ENCODE measurements around the gene LCE5A. TPM values are rescaled to one million over a fixed set of nuclear protein-coding genes. Genes with fewer than 3 reads are reported as not detected.

LCE5A gene
- total and polyA plus RNA-seq, 2 donors from 2014 or later, result not detected

DNA sequence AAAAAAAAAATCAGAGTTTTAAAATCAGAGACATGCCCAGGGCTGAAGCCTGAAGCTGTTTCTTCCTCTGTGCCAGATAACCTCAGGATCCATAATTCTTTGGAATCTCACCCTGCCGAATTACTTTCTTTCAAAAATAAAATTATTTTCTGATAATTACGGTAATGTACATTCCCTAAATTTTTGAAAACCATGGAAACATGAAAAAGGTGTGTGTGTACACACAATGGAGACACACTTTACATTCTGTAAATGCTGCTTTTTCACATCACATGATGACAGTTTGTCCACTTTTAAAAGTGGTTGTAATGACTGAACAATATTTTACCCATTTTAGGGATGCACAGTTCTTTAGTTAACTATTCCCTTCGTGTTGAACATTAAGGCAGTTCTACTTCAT lies 25.2 kb downstream of the LCE5A start:
- H3K4me3 ChIP-seq (ENCODE audit: low read length in 3 of 3), result no peak overlapping the region
- no peak overlapping the region for H3K27ac ChIP-seq (ENCODE audit: low read depth in 2 of 2, low read length in 2 of 2)
- H3K9me3 ChIP-seq (ENCODE audit: control insufficient read depth in 2 of 3, insufficient read depth in 1 of 3, low read length in 3 of 3), result no peaks in the 10 kb centered on the region
- H3K9ac ChIP-seq (ENCODE audit: low read length in 3 of 3), result no peak overlapping the region
- H3K4me1 ChIP-seq (ENCODE audit: control insufficient read depth in 2 of 3, insufficient read depth in 2 of 3, low read depth in 1 of 3, low read length in 3 of 3), result no peaks in the 10 kb centered on the region
- no peaks in the 10 kb centered on the region for H3K27me3 ChIP-seq (ENCODE audit: control insufficient read depth, insufficient read depth, low read length)
- no peaks in the 10 kb centered on the region for H3K36me3 ChIP-seq (ENCODE audit: control insufficient read depth in 2 of 3, insufficient read depth in 3 of 3, low read length in 3 of 3)
- TF ChIP-seq, protein P1, sequence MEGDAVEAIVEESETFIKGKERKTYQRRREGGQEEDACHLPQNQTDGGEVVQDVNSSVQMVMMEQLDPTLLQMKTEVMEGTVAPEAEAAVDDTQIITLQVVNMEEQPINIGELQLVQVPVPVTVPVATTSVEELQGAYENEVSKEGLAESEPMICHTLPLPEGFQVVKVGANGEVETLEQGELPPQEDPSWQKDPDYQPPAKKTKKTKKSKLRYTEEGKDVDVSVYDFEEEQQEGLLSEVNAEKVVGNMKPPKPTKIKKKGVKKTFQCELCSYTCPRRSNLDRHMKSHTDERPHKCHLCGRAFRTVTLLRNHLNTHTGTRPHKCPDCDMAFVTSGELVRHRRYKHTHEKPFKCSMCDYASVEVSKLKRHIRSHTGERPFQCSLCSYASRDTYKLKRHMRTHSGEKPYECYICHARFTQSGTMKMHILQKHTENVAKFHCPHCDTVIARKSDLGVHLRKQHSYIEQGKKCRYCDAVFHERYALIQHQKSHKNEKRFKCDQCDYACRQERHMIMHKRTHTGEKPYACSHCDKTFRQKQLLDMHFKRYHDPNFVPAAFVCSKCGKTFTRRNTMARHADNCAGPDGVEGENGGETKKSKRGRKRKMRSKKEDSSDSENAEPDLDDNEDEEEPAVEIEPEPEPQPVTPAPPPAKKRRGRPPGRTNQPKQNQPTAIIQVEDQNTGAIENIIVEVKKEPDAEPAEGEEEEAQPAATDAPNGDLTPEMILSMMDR (IDR thresholded peaks at IDR 0.05; ENCODE audit: borderline replicate concordance, extremely low read depth, insufficient read depth), result no peak
- intact Hi-C loops (cut with DNase I), result no loop called here
- FAIRE-seq, result no peak
- no peak for DNase-seq

DNA sequence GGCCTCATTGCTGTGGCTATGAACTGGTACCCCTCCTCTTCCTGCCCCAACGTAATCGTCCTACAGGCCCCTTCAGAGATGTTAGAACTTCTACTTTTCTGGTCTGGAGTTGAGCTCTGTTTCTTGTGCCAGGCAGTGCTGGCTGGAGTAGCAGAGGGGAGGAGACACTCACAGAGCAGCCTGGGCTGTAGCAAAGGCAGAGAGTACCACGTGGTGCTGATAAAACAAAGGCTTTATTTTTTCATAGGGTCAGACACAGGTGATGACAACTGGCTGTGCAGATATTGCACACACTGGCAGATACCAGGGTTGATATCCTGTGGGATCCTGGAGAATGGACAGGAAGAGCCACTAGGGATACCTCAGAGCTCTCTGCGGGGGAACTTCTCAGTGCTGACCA lies 26.9 kb downstream of the LCE5A start:
- Histone ChIP-seq H3K9ac (ENCODE audit: low read length in 3 of 3) (no peak overlapping the region), H3K27ac (ENCODE audit: low read depth in 2 of 2, low read length in 2 of 2) (no peak overlapping the region), H3K4me3 (ENCODE audit: low read length in 3 of 3) (no peak overlapping the region), H3K27me3 (ENCODE audit: control insufficient read depth, insufficient read depth, low read length) (no peaks in the 10 kb centered on the region), H3K36me3 (ENCODE audit: control insufficient read depth in 2 of 3, insufficient read depth in 3 of 3, low read length in 3 of 3) (no peaks in the 10 kb centered on the region), H3K9me3 (ENCODE audit: control insufficient read depth in 2 of 3, insufficient read depth in 1 of 3, low read length in 3 of 3) (no peaks in the 10 kb centered on the region), H3K4me1 (ENCODE audit: control insufficient read depth in 2 of 3, insufficient read depth in 2 of 3, low read depth in 1 of 3, low read length in 3 of 3) (no peaks in the 10 kb centered on the region)
- intact Hi-C loops (cut with DNase I), result no loop called here
- TF ChIP-seq, protein P1 (IDR thresholded peaks at IDR 0.05; ENCODE audit: borderline replicate concordance, extremely low read depth, insufficient read depth), result no peak
- DNase-seq (no peak), FAIRE-seq (no peak)

DNA sequence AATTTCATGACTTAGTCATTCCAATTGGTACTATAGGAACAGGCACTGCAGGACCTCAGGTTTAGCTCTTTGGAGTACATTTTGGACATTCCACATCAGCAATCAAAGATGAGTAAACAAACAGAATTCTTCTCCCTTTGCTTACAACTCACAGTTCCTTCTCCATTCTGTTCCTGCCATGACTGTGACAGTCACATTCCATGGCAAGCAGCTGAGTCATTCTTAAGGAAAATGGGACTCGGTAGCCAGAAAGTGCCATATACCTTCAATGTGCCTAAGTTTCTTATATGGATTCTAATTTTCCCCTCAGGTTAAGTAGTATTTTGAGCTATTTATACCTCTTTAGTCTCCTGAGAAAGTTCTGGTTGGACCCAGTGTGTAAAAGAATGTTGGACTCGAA lies 29.3 kb downstream of the LCE5A start:
- FAIRE-seq, result no peak
- DNase-seq, result no peak
- intact Hi-C loops (cut with DNase I), result no loop called here
- H3K36me3 ChIP-seq (ENCODE audit: control insufficient read depth in 2 of 3, insufficient read depth in 3 of 3, low read length in 3 of 3), result no peaks in the 10 kb centered on the region
- TF ChIP-seq, protein P1 (IDR thresholded peaks at IDR 0.05; ENCODE audit: borderline replicate concordance, extremely low read depth, insufficient read depth), result no peak
- H3K27ac ChIP-seq (ENCODE audit: low read depth in 2 of 2, low read length in 2 of 2), result no peak overlapping the region
- H3K9ac ChIP-seq (ENCODE audit: low read length in 3 of 3), result no peak overlapping the region
- no peaks in the 10 kb centered on the region for H3K9me3 ChIP-seq (ENCODE audit: control insufficient read depth in 2 of 3, insufficient read depth in 1 of 3, low read length in 3 of 3)
- no peaks in the 10 kb centered on the region for H3K4me1 ChIP-seq (ENCODE audit: control insufficient read depth in 2 of 3, insufficient read depth in 2 of 3, low read depth in 1 of 3, low read length in 3 of 3)
- no peaks in the 10 kb centered on the region for H3K27me3 ChIP-seq (ENCODE audit: control insufficient read depth, insufficient read depth, low read length)
- no peak overlapping the region for H3K4me3 ChIP-seq (ENCODE audit: low read length in 3 of 3)

DNA sequence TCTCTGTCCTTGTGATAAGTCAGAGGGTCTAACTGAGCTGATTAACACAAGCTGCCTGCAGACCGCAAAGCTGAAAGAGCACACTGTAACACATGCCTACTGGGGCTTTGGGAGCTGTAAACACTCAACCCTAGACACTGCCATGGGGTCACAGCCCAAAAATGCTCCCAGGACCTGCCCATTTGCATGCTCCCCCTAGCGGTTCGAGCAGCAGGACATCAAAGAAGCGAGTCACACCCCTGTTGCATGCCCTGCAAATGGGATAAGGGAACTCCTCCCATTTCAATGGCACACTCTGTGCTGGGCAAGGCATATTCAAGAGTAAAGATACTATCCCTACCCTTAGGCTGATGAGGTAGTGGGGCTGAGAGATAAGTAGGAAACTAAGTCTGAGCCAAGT lies 33.2 kb downstream of the LCE5A start:
- no peak for FAIRE-seq
- Histone ChIP-seq H3K27me3 (ENCODE audit: control insufficient read depth, insufficient read depth, low read length) (no peaks in the 10 kb centered on the region), H3K36me3 (ENCODE audit: control insufficient read depth in 2 of 3, insufficient read depth in 3 of 3, low read length in 3 of 3) (no peaks in the 10 kb centered on the region), H3K4me3 (ENCODE audit: low read length in 3 of 3) (no peak overlapping the region), H3K4me1 (ENCODE audit: control insufficient read depth in 2 of 3, insufficient read depth in 2 of 3, low read depth in 1 of 3, low read length in 3 of 3) (no peaks in the 10 kb centered on the region), H3K9ac (ENCODE audit: low read length in 3 of 3) (no peak overlapping the region), H3K27ac (ENCODE audit: low read depth in 2 of 2, low read length in 2 of 2) (no peak overlapping the region), H3K9me3 (ENCODE audit: control insufficient read depth in 2 of 3, insufficient read depth in 1 of 3, low read length in 3 of 3) (no peaks in the 10 kb centered on the region)
- no peak for DNase-seq
- TF ChIP-seq, protein P1 (IDR thresholded peaks at IDR 0.05; ENCODE audit: borderline replicate concordance, extremely low read depth, insufficient read depth), result no peak
- intact Hi-C loops (cut with DNase I), result no loop called here
